Neural cell (in vitro differentiated cells): ENCODE data around the gene VCP. TPM values are rescaled to one million over a fixed set of nuclear protein-coding genes. Genes with fewer than 3 reads are reported as not detected.

Source experiments
- H2AFZ ChIP-seq: fragments of 200-600, 300-800 bp; sonication (generic), shearing (Covaris generic); 2 replicates; pipeline ENCODE4 v1.6.0; 2014; ENCODE audit warnings: low read depth, mild to moderate bottlenecking, antibody characterized with exemption, low read length, moderate library complexity
- H3F3A ChIP-seq: fragments of 200-600 bp; shearing (Covaris generic); 2 replicates; pipeline ENCODE4 v1.6.1; 2016; ENCODE audit warnings: mild to moderate bottlenecking, moderate library complexity, mixed read lengths, antibody characterized with exemption, low read length; ENCODE audit not compliant: insufficient read depth, poor library complexity, severe bottlenecking
- H3K27ac ChIP-seq: fragments of 200-600, 300-800 bp; sonication (generic), shearing (Covaris generic); 2 replicates; pipeline ENCODE4 v1.5.1; 2014; ENCODE audit warnings: mild to moderate bottlenecking, low read length, moderate library complexity
- H3K27me3 ChIP-seq: fragments of 300-800, 200-600 bp; sonication (generic), shearing (Covaris generic); 2 replicates; pipeline ENCODE4 v1.6.0; 2014; ENCODE audit warnings: mild to moderate bottlenecking, low read depth, low read length, moderate library complexity; ENCODE audit not compliant: insufficient read depth
- H3K36me3 ChIP-seq: fragments of 300-800, 200-600 bp; sonication (generic), shearing (Covaris generic); 2 replicates; pipeline ENCODE4 v1.5.1; 2014; ENCODE audit warnings: mild to moderate bottlenecking, antibody characterized with exemption, low read length, moderate library complexity; ENCODE audit not compliant: insufficient read depth
- H3K4me2 ChIP-seq: fragments of 300-800, 200-600 bp; sonication (generic), shearing (Covaris generic); 2 replicates; pipeline ENCODE4 v1.6.0; 2014; ENCODE audit warnings: mild to moderate bottlenecking, low read length
- H3K4me3 ChIP-seq: fragments of 300-800, 200-600 bp; sonication (generic), shearing (Covaris generic); 2 replicates; pipeline ENCODE4 v1.5.1; 2014; ENCODE audit warnings: mild to moderate bottlenecking, low read length, moderate library complexity
- H3K79me2 ChIP-seq: fragments of 200-600 bp; shearing (Covaris generic); replicated peaks from 2 replicates; pipeline ENCODE4 v1.6.0; 2014; ENCODE audit warnings: mild to moderate bottlenecking, low read length, moderate library complexity; ENCODE audit not compliant: insufficient read depth
- H3K9ac ChIP-seq: fragments of 300-800, 200-600 bp; sonication (generic), shearing (Covaris generic); 2 replicates; pipeline ENCODE4 v1.6.1; 2016; ENCODE audit warnings: mild to moderate bottlenecking, low read length, mixed read lengths
- H3K9me2 ChIP-seq: fragments of 200-600 bp; shearing (Covaris generic); 2 replicates; pipeline ENCODE4 v1.6.1; 2016; ENCODE audit warnings: mild to moderate bottlenecking, low read length, mixed read lengths; ENCODE audit not compliant: insufficient read depth
- H3K9me3 ChIP-seq: fragments of 200-600, 300-800 bp; sonication (generic), shearing (Covaris generic); 2 replicates; pipeline ENCODE4 v1.6.1; 2016; ENCODE audit warnings: mild to moderate bottlenecking, mixed run types, low read length, moderate library complexity, mixed read lengths
- H4K20me1 ChIP-seq: fragments of 200-600 bp; shearing (Covaris generic); 2 replicates; pipeline ENCODE4 v1.6.1; 2016; ENCODE audit warnings: mild to moderate bottlenecking, mixed run types; ENCODE audit not compliant: insufficient read depth
- CTCF ChIP-seq: fragments of 450-650 bp; IDR thresholded peaks from 2 replicates; pipeline ENCODE4 v1.5.1; 2014; ENCODE audit warnings: antibody characterized with exemption, mild to moderate bottlenecking, moderate library complexity; ENCODE audit not compliant: poor library complexity, severe bottlenecking
- EP300 ChIP-seq: fragments of 450-650 bp; conservative IDR thresholded peaks from 2 replicates; pipeline ENCODE4 v1.6.1; 2014; ENCODE audit warnings: antibody characterized with exemption, mild to moderate bottlenecking, moderate library complexity; ENCODE audit not compliant: poor library complexity, severe bottlenecking
- EZH2 ChIP-seq: fragments of 200-600, 300-800 bp; shearing (Covaris generic), sonication (generic); IDR thresholded peaks from 2 replicates; pipeline ENCODE4 v1.6.1; 2014; ENCODE audit warnings: antibody characterized with exemption, low read length, borderline replicate concordance, mild to moderate bottlenecking; ENCODE audit not compliant: insufficient read depth, poor library complexity, severe bottlenecking
- MXI1 ChIP-seq: fragments of 450-650 bp; conservative IDR thresholded peaks from 2 replicates; pipeline ENCODE4 v1.6.1; 2014; ENCODE audit warnings: antibody characterized with exemption, mild to moderate bottlenecking; ENCODE audit not compliant: poor library complexity, severe bottlenecking
- POLR2AphosphoS5 ChIP-seq: IDR thresholded peaks from 2 replicates; pipeline ENCODE4 v1.6.1; 2012
- RAD21 ChIP-seq: fragments of 450-650 bp; conservative IDR thresholded peaks from 2 replicates; pipeline ENCODE4 v1.6.1; 2014; ENCODE audit warnings: antibody characterized with exemption, mild to moderate bottlenecking, moderate library complexity
- REST ChIP-seq: IDR thresholded peaks from 2 replicates; pipeline ENCODE4 v1.6.1; 2012; ENCODE audit warnings: borderline replicate concordance
- SMC3 ChIP-seq: fragments of 450-650 bp; conservative IDR thresholded peaks from 2 replicates; pipeline ENCODE4 v1.6.1; 2014; ENCODE audit warnings: antibody characterized with exemption, mild to moderate bottlenecking, moderate library complexity; ENCODE audit not compliant: poor library complexity
- TAF1 ChIP-seq: IDR thresholded peaks from 2 replicates; pipeline ENCODE4 v1.6.1; 2012; ENCODE audit warnings: low read depth
- polyA plus RNA-seq: library from polyadenylated mRNA; depleted of rRNA; stranded (reverse); fragments of >200 nt; gene quantifications from 2 replicates; pipeline ENCODE4 v1.2.3, GENCODE V29; 2014

The VCP gene
- polyA plus RNA-seq, 1 donor from 2014 or later: 139 TPM

GRCh38 chr9:35116539-35116897 lies 44.1 kb upstream of the VCP start:
- peak overlapping the region; percentile 85 for H3K9ac ChIP-seq
- H3K36me3 ChIP-seq: no peaks in the 10 kb centered on the region
- H3K4me3 ChIP-seq: peak overlapping the region; percentile 88
- TF ChIP-seq MXI1 (no peak), POLR2AphosphoS5 (no peak), RAD21 (no peak), SMC3 (no peak), EZH2 (no peak), EP300 (no peak), CTCF (no peak), TAF1 (no peak), REST (no peak)
- peaks cover 6% of the 10 kb centered on the region for H3F3A ChIP-seq
- no peaks in the 10 kb centered on the region for H4K20me1 ChIP-seq
- H3K9me3 ChIP-seq: no peaks in the 10 kb centered on the region
- no peaks in the 10 kb centered on the region for H3K9me2 ChIP-seq
- H3K4me2 ChIP-seq: peak overlapping the region; percentile 98
- H3K79me2 ChIP-seq: peaks cover 16% of the 10 kb centered on the region
- no peaks in the 10 kb centered on the region for H3K27me3 ChIP-seq
- H2AFZ ChIP-seq: peak overlapping the region; percentile 61
- H3K27ac ChIP-seq: peak overlapping the region; percentile 95

- Histone ChIP-seq H3K9me3 (no peaks in the 10 kb centered on the region), H3K4me3 (peak within 1 kb of the TSS; percentile 88), H2AFZ (peak within 1 kb of the TSS; percentile 61), H4K20me1 (no peaks in the 10 kb centered on the region), H3K36me3 (no peaks in the 10 kb centered on the region), H3K4me2 (peak within 1 kb of the TSS; percentile 98), H3K9me2 (no peaks in the 10 kb centered on the region), H3K27ac (peak within 1 kb of the TSS; percentile 95), H3K27me3 (no peaks in the 10 kb centered on the region), H3F3A (peaks cover 6% of the 10 kb centered on the region), H3K79me2 (peaks cover 20% of the 10 kb centered on the region), H3K9ac (peak within 1 kb of the TSS; percentile 85)
- peak; percentile 51 for TF ChIP-seq REST
- no peak for TF ChIP-seq CTCF
- TF ChIP-seq SMC3: no peak
- no peak for TF ChIP-seq RAD21
- TF ChIP-seq MXI1: peak; percentile 79
- peak; percentile 55 for TF ChIP-seq TAF1
- no peak for TF ChIP-seq EP300
- no peak for TF ChIP-seq EZH2
- TF ChIP-seq POLR2AphosphoS5: peak; percentile 75
These were observed 43.5 kb upstream of the VCP start, which contains the start of gene ATOSB for GRCh38 chr9:35115680-35116538. TSS of gene ATOSB (minus strand) at chr9:35115862. CDS start at chr9:35108274, 7,588 bp downstream.
